ENCODE data around the gene SMTNL1.

SMTNL1 gene

GRCh38 chr11:57536947-57537619 is at the start of gene SMTNL1:
TSS of gene SMTNL1 (plus strand) at chr11:57537595. CDS start at chr11:57542643, 5,048 bp downstream.
- DNase-seq: no peak

GRCh38 chr11:57487920-57488659 is 49.3 kb upstream of the SMTNL1 start:
- no peak for DNase-seq

- no peak for DNase-seq
Measured at GRCh38 chr11:57490456-57491248, 46.7 kb upstream of the SMTNL1 start.

- no peak for DNase-seq
Measured at GRCh38 chr11:57491371-57492061, 45.9 kb upstream of the SMTNL1 start.

GRCh38 chr11:57493507-57494503 is 43.6 kb upstream of the SMTNL1 start:
- peak; percentile 72 for DNase-seq

- DNase-seq: no peak
Measured at GRCh38 chr11:57496109-57496820, 41.1 kb upstream of the SMTNL1 start.

- DNase-seq: peak; percentile 79
Measured at GRCh38 chr11:57497303-57498247, 39.8 kb upstream of the SMTNL1 start.

GRCh38 chr11:57498540-57498939 is 38.9 kb upstream of the SMTNL1 start:
- peak; percentile 40 for DNase-seq

GRCh38 chr11:57499413-57499982 is 37.9 kb upstream of the SMTNL1 start:
- DNase-seq: no peak

GRCh38 chr11:57499983-57500461 is 37.4 kb upstream of the SMTNL1 start:
- no peak for DNase-seq

- no peak for DNase-seq
Measured at GRCh38 chr11:57500515-57500914, 36.9 kb upstream of the SMTNL1 start.

- no peak for DNase-seq
Measured at GRCh38 chr11:57500926-57501325, 36.5 kb upstream of the SMTNL1 start.

GRCh38 chr11:57501953-57502352 is 35.4 kb upstream of the SMTNL1 start:
- DNase-seq: no peak

GRCh38 chr11:57502376-57502775 is 35.0 kb upstream of the SMTNL1 start:
- peak; percentile 23 for DNase-seq

GRCh38 chr11:57502870-57503269 is 34.5 kb upstream of the SMTNL1 start:
- peak; percentile 59 for DNase-seq

- DNase-seq: no peak
Measured at GRCh38 chr11:57504511-57504910, 32.9 kb upstream of the SMTNL1 start.

GRCh38 chr11:57506522-57506921 is 30.9 kb upstream of the SMTNL1 start:
- DNase-seq: no peak

- no peak for DNase-seq
Measured at GRCh38 chr11:57508341-57509170, 28.8 kb upstream of the SMTNL1 start.

All from NCI-H146 (cell line).